NCI-H345 (cell line): ENCODE data around the gene BHLHE23.
"Not testable (repeated sequence)": the region's sequence is repeated elsewhere in the genome, so short reads cannot be mapped to it uniquely, and the experiment has no call there.

Experiments used
- DNase-seq: peaks from one replicate; lab custom pipeline; 2025; lab: John Stamatoyannopoulos, UW

Gene BHLHE23

DNA sequence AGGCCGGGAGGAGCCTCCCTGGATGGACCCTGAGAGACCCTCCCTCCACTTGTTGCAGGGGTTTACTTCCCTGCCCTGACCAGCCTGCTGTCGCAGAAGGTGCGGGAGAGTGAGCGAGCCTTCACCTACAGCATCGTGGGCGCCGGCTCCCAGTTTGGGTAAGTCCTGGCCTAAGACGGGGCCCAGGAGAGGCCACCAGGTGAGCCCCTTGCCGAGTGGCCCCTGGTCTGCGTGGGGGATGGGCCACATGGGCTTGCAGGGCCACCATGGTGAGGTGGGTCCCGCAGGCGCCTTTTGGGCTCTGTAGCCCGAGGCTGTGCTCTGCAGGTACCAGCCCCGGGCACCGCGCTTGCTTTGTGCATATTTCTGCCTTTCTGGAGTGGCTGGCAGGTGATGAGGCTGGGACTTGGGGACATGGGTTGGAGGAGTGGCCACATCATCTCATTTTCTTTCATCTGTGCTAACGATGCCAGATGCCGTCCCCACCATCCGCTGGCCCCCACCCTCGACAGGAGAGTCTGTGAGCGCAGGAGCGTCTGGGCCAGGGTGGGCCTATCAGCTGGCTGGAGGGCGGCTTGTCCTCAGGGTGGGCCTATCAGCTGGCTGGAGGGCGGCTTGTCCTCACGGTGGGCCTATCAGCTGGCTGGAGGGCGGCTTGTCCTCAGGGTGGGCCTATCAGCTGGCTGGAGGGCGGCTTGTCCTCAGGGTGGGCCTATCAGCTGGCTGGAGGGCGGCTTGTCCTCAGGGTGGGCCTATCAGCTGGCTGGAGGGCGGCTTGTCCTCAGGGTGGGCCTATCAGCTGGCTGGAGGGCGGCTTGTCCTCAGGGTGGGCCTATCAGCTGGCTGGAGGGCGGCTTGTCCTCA, 46.1 kb downstream of the BHLHE23 start:
- DNase-seq = not testable (repeated sequence)

DNA sequence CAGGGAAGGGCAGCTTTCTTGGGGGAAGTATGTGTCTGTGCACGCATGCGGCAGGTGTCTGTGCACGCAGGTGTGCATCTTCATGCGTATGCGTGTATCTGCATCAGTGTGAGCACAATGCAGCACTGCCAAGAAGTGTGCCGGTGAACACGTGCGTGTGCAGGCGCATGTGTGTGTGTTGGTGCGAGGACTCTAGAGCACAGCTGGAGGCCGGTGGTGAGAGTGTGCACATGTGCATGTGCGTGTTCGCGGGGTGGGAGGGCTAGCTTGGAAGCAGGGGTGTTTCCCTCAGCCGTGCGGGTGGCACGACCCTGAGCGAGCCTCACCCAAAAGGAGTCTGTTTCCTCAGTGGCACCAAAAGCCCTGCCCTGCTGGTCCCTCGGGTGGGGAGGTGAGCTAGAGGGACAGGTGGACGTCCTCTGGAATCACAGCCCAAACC, 46.7 kb downstream of the BHLHE23 start:
- no peak for DNase-seq

DNA sequence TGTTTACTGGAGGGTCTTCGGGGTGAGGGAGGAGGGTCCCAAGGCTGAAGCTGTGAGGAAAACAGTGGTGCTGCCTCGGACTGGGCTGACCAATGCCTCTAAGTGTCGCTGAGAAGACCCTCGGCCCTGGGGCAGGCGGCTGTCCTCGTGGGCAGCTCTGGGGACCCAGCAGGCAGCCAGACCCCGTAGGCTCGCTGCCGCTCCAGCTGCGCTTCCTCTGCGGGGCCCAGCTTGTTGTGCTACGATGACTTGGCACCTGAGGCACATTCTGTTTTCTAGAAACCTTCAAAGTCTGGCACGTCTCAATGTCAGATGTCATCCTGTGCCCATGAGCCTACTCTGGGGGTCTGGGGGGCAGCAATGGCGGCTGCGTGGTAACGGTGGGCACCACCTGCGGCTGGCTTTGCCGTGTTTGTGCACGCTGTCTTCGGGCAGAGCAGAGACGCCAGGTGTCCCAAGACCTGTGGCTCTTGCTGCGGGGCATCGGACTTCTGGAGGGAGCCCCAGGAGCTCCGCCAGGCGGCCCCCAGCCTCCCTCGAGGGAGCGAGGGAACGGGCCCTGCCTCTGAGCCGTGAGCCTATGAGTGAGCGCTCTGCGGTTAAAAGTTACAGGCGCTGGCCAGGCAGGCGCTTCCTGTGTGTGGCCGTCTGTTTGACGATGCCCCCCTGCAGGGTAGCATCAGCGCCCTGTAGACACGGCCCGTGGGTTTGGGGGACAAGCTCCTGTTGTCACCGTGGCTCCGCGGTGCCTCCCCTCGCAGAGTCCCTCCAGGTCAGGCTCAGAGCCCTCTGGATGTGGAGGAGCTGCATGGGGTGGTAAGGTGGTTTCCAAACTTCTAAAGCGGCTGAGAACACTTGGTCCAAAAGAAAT, 47.4 kb downstream of the BHLHE23 start:
- DNase-seq = no peak

DNA sequence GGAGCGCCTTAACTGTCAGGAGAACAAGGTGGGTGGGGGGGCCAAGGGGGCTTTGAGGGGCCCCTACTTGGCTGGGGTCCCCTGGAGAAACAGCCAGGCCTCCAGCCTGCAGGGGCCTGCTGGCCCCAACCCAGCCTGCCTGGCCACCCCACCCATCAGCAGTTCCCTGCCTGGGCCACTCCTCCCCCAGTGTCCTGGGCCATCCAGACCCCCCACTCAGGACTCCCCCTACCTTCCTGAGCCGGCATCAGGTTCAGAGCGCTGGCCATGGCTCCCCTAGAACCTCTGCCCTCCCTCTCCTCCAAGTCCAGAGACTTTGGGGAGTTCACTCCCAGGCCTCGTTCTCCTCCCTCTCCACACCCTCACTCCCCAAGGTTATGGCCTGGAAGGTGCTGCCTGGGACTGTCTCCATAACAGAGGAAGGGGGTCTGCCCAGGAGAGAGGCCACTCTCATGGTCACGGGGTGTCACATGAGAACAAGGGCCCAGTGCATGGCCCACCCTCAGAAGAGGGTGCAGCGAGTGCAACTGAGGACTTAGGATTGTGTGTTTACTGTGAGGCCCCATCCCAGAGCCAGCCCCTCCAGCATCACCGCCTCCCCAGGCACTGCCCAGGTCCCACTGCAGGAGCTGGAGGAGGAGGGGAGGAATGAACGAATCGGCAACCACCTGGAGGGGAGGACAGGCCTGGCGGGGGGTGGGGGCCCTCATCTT, 48.2 kb downstream of the BHLHE23 start:
- no peak for DNase-seq

GRCh38 chr20:62957136-62958117, 49.3 kb downstream of the BHLHE23 start:
- no peak for DNase-seq

DNA sequence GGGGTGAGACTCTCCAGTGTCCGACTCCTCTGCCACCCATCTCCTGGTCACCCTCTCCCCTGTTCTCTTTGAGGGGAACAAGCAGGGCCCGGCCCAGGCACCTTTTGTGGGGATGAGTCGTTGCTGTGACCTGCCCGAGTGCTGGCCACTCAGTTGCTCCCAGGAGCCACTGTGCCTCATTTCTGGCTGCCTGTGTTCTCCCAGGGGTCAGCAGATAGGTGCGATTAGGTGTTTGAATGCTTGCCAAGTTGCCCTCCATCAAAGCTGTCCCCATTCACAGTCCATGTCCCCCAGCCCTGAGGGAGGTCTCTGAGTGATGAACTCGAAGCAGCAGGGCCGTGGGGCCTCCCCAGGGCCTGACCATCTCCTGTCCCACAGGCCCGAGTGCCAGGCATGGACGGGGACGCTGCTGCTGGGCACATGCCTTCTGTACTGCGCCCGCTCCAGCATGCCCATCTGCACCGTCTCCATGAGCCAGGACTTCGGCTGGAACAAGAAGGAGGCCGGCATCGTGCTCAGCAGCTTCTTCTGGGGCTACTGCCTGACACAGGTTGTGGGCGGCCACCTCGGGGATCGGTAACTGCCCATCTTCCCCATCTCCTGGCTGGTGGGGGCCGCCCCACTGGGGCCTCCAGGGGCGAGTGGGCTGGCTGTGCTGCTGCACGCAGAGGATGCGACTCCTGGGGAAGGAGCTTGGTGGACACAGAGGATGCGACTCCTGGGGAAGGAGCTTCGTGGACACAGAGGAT, 50.2 kb downstream of the BHLHE23 start:
- no peak for DNase-seq
